HuH-7.5 (cell line): ENCODE data around the gene CD52.
"Not testable (repeated sequence)": the region's sequence is repeated elsewhere in the genome, so short reads cannot be mapped to it uniquely, and the experiment has no call there.

Experiments used
- DNase-seq: peaks from one replicate; pipeline ENCODE4 v3.0.0; 2011; ENCODE audit warnings: low spot score

The CD52 gene

GRCh38 chr1:26284597-26285347 is 33.0 kb upstream of the CD52 start:
- peak; percentile 95 for DNase-seq

GRCh38 chr1:26285366-26286063 is 32.2 kb upstream of the CD52 start:
- DNase-seq: peak; percentile 91

GRCh38 chr1:26286064-26286416 is 31.7 kb upstream of the CD52 start:
- DNase-seq: no peak

- DNase-seq: no peak
These were observed 30.6 kb upstream of the CD52 start for GRCh38 chr1:26287033-26287711.

GRCh38 chr1:26287811-26288210 is 29.9 kb upstream of the CD52 start:
- DNase-seq: no peak

- DNase-seq: no peak
These were observed 29.3 kb upstream of the CD52 start for GRCh38 chr1:26288311-26288941.

- DNase-seq: no peak
These were observed 28.3 kb upstream of the CD52 start for GRCh38 chr1:26289158-26290059.

- no peak for DNase-seq
These were observed 27.5 kb upstream of the CD52 start for GRCh38 chr1:26290122-26290881.

- no peak for DNase-seq
These were observed 26.9 kb upstream of the CD52 start for GRCh38 chr1:26290882-26291261.

- DNase-seq: no peak
These were observed 26.3 kb upstream of the CD52 start for GRCh38 chr1:26291433-26291832.

GRCh38 chr1:26291939-26292338 is 25.8 kb upstream of the CD52 start:
- no peak for DNase-seq

GRCh38 chr1:26292735-26293134 is 25.0 kb upstream of the CD52 start:
- not testable (repeated sequence) for DNase-seq

GRCh38 chr1:26293911-26294463 is 23.8 kb upstream of the CD52 start:
- DNase-seq: no peak

- DNase-seq: no peak
These were observed 22.3 kb upstream of the CD52 start for GRCh38 chr1:26295194-26296138.

- DNase-seq: no peak
These were observed 21.3 kb upstream of the CD52 start for GRCh38 chr1:26296340-26297056.

GRCh38 chr1:26297057-26297790 is 20.5 kb upstream of the CD52 start:
- DNase-seq: no peak

GRCh38 chr1:26297791-26298124 is 20.0 kb upstream of the CD52 start:
- DNase-seq: no peak

- DNase-seq: no peak
These were observed 17.0 kb upstream of the CD52 start for GRCh38 chr1:26300578-26301275.
